HepG2 (cell line): ENCODE measurements around the gene DLL4.
A peak's percentile ranks its signal among the peaks of the same experiment; 100 is the strongest.

Experiments used
- EP300 ChIP-seq, 3 experiments: sonication (generic) in 1 of 3; formaldehyde crosslinking in 1 of 3; IDR thresholded peaks; 2 replicates each; pipeline versions ENCODE4 v1.5.1 to v1.6.1; 2011 to 2020; ENCODE audit warnings: low read depth in 2 of 3, low read length in 2 of 3, borderline replicate concordance in 1 of 3, improper control_type of control experiment in 1 of 3, mild to moderate bottlenecking in 1 of 3, missing genetic modification reagents in 1 of 3, moderate library complexity in 1 of 3
- JUN ChIP-seq: sonication (generic); formaldehyde crosslinking; IDR thresholded peaks from 2 replicates; pipeline ENCODE4 v1.4.0; 2020; ENCODE audit warnings: mild to moderate bottlenecking, missing genetic modification reagents
- KAT2B ChIP-seq: fragments of 150-350 bp; IDR thresholded peaks from 2 replicates; pipeline ENCODE4 v1.6.1; 2014; ENCODE audit warnings: low read depth, low read length, borderline replicate concordance
- PBX3 ChIP-seq: sonication (generic); formaldehyde crosslinking; IDR thresholded peaks from 2 replicates; pipeline ENCODE4 v1.8.1; 2023; ENCODE audit warnings: missing genetic modification reagents, inconsistent platforms, borderline replicate concordance
- TFAP4 ChIP-seq: sonication (generic); IDR thresholded peaks from 2 replicates; pipeline ENCODE4 v1.6.1; 2016; ENCODE audit warnings: low read depth, borderline replicate concordance
- ZNF891 ChIP-seq: sonication (generic); formaldehyde crosslinking; IDR thresholded peaks from 2 replicates; pipeline ENCODE4 v1.5.0; 2020; ENCODE audit warnings: mild to moderate bottlenecking, missing genetic modification reagents

- TF ChIP-seq KAT2B (no peak), ZNF891 (CRISPR knock-in tag) (no peak), TFAP4 (0 out of 2 replicates have a peak, but pooled peaks have one; percentile 22), PBX3 (CRISPR knock-in tag) (no peak), EP300 (IDR thresholded peaks at IDR 0.05; ENCODE audit: low read depth in 2 of 2, low read length in 2 of 2) (no peak), EP300 (CRISPR knock-in tag; IDR thresholded peaks at IDR 0.05; ENCODE audit: borderline replicate concordance) (no peak), JUN (CRISPR knock-in tag) (no peak)
Observed at GRCh38 chr15:40891810-40892446, 37.2 kb upstream of the DLL4 start.
